K562 (cell line): ENCODE results near the gene KMT2C. TPM values are rescaled to one million over a fixed set of nuclear protein-coding genes. Genes with fewer than 3 reads are reported as not detected.

Source experiments
- ATAC-seq: fragments of 200-7000 bp; cut with Tn5 transposase; 3 replicates; pipeline ENCODE4 v1.9.1; 2020; ENCODE audit warnings: moderate library complexity
- BruUV-seq: library from RNA; stranded (reverse); fragments of 400-500 nt; replicated peaks from 2 replicates; lab custom pipeline; 2021; lab: Mats Ljungman, UMichigan
- CTCF ChIA-PET: fragments of 300-600 bp; formaldehyde crosslinking; extraction: SDS; loops from one replicate; lab custom pipeline; 2021; ENCODE audit warnings: low intra/inter-chr PET ratio; lab: Yijun Ruan, JAX
- POLR2A ChIA-PET: fragments of 300-600, 350-650 bp; sonication (Branson Sonifier 250); formaldehyde crosslinking; extraction: SDS; loops from one replicate; lab custom pipeline; 2021; ENCODE audit warnings: antibody characterized with exemption, inconsistent platforms; lab: Yijun Ruan, JAX
- DNase-seq, 4 experiments: peaks; one replicate each; pipeline versions ENCODE4 v3.0.0 to v3.0.0-alpha.2; 2011 to 2018; ENCODE audit warnings: low spot score in 3 of 4, mixed read lengths in 3 of 4; ENCODE audit errors: extremely low read depth in 1 of 4
- FAIRE-seq: peaks from 2 replicates; lab custom pipeline; 2011; peaks lifted over from hg19 to GRCh38; lab: Jason Lieb, UNC
- H2AFZ ChIP-seq: 2 replicates; pipeline ENCODE4 v1.6.0; 2011; ENCODE audit warnings: low read depth, low read length, control low read depth, inconsistent platforms
- H3K27ac ChIP-seq: fragments of 200-600 bp; 3 replicates; pipeline ENCODE4 v1.8.0; 2011; ENCODE audit warnings: low read depth, mild to moderate bottlenecking, control low read depth, inconsistent platforms, low read length, moderate library complexity, mixed read lengths; ENCODE audit errors: extremely low read depth
- H3K27me3 ChIP-seq, 2 experiments: fragments of 300-600 bp in 1 of 2; 2 replicates in 1 of 2; 3 replicates in 1 of 2; pipeline versions ENCODE4 v1.6.0 to v1.8.0; 2011; ENCODE audit warnings: inconsistent platforms in 2 of 2, low read length in 2 of 2, mild to moderate bottlenecking in 1 of 2, mixed read lengths in 1 of 2, moderate library complexity in 1 of 2; ENCODE audit not compliant: control insufficient read depth in 2 of 2, insufficient read depth in 2 of 2
- H3K36me3 ChIP-seq: fragments of 300-600 bp; 3 replicates; pipeline ENCODE4 v1.8.0; 2011; ENCODE audit warnings: mild to moderate bottlenecking, low read length, inconsistent platforms; ENCODE audit not compliant: control insufficient read depth, insufficient read depth
- H3K4me1 ChIP-seq, 2 experiments: fragments of 200-600 bp in 1 of 2; replicated peaks in 1 of 2; 2 replicates in 1 of 2; 3 replicates in 1 of 2; pipeline versions ENCODE4 v1.5.1 to v1.8.0; 2011; ENCODE audit warnings: inconsistent platforms in 2 of 2, low read length in 2 of 2, mild to moderate bottlenecking in 1 of 2, mixed read lengths in 1 of 2, moderate library complexity in 1 of 2; ENCODE audit not compliant: control insufficient read depth in 2 of 2, insufficient read depth in 2 of 2
- H3K4me2 ChIP-seq: 2 replicates; pipeline ENCODE4 v1.6.1; 2011; ENCODE audit warnings: low read length, control low read depth, inconsistent platforms, mixed read lengths; ENCODE audit not compliant: insufficient read depth
- H3K4me3 ChIP-seq: fragments of 200-600 bp; sonication (generic), shearing (Covaris generic); 2 replicates; pipeline ENCODE4 v1.5.1; 2016; ENCODE audit warnings: control low read depth, inconsistent platforms
- H3K79me2 ChIP-seq: fragments of 200-600 bp; 3 replicates; pipeline ENCODE4 v1.8.0; 2011; ENCODE audit warnings: low read length, inconsistent platforms; ENCODE audit not compliant: control insufficient read depth, insufficient read depth
- H3K9ac ChIP-seq, 2 experiments: 2 replicates each; pipeline versions ENCODE4 v1.6.0 to v1.6.1; 2011; ENCODE audit warnings: low read depth in 2 of 2, low read length in 2 of 2, control low read depth in 1 of 2, inconsistent platforms in 1 of 2, mild to moderate bottlenecking in 1 of 2, mixed read lengths in 1 of 2; ENCODE audit not compliant: insufficient read depth in 1 of 2
- H3K9me1 ChIP-seq: one replicate; pipeline ENCODE4 v1.6.0; 2011; ENCODE audit warnings: inconsistent platforms, mild to moderate bottlenecking, low read length, moderate library complexity; ENCODE audit not compliant: control insufficient read depth, insufficient read depth
- H3K9me3 ChIP-seq: replicated peaks from 2 replicates; pipeline ENCODE4 v1.5.1; 2011; ENCODE audit warnings: low read depth, low read length, inconsistent platforms; ENCODE audit not compliant: control insufficient read depth, insufficient read depth
- H4K20me1 ChIP-seq: replicated peaks from 2 replicates; pipeline ENCODE4 v1.6.1; 2011; ENCODE audit warnings: low read length, inconsistent platforms, mixed read lengths; ENCODE audit not compliant: control insufficient read depth, insufficient read depth
- FOXP4 ChIP-seq: sonication (generic); formaldehyde crosslinking; IDR thresholded peaks from 2 replicates; pipeline ENCODE4 v1.8.0; 2022; ENCODE audit warnings: mild to moderate bottlenecking, missing genetic modification reagents, borderline replicate concordance
- NFIC ChIP-seq: fragments of 450-650 bp; IDR thresholded peaks from 2 replicates; pipeline ENCODE4 v1.6.1; 2017; ENCODE audit warnings: mild to moderate bottlenecking, inconsistent platforms
- NFIX ChIP-seq: fragments of 250-450 bp; sonication (Bioruptor Pico); IDR thresholded peaks from 2 replicates; pipeline ENCODE4 v1.4.0; 2020; ENCODE audit warnings: low read depth, mild to moderate bottlenecking, moderate library complexity
- SMAD1 ChIP-seq: fragments of 150-350 bp; IDR thresholded peaks from 2 replicates; pipeline ENCODE4 v1.6.1; 2014; ENCODE audit warnings: low read length, low read depth; ENCODE audit not compliant: partially characterized antibody
- SP1 ChIP-seq: sonication (generic); formaldehyde crosslinking; IDR thresholded peaks from 2 replicates; pipeline ENCODE4 v1.8.1; 2022; ENCODE audit warnings: mild to moderate bottlenecking, missing genetic modification reagents
- ZNF431 ChIP-seq: sonication (generic); formaldehyde crosslinking; IDR thresholded peaks from 2 replicates; pipeline ENCODE4 v1.8.0; 2022; ENCODE audit warnings: mild to moderate bottlenecking, missing genetic modification reagents
- WGBS: fragments of 100-300 bp; shearing (Covaris generic); methylation state at CpG from one replicate; pipeline ENCODE4 v1.1.6; 2016; ENCODE audit warnings: low coverage, mixed read lengths; ENCODE audit not compliant: insufficient coverage; ENCODE audit errors: missing lambda C conversion rate; 5-methylcytosine and 5-hydroxymethylcytosine counted together
- in situ Hi-C: fragments of 300-500 bp; cut with MboI; formaldehyde crosslinking; loops from 4 replicates; pipeline ENCODE4 v1.15.0; 2018; ENCODE audit warnings: inconsistent platforms, mixed read lengths
- intact Hi-C: fragments of 100-400 bp; cut with micrococcal nuclease; formaldehyde crosslinking; loops from 2 replicates; pipeline ENCODE4 v1.14.2; 2022
- polyA plus RNA-seq, 8 experiments: library from polyadenylated mRNA; depleted of rRNA in 4 of 8; stranded (reverse) in 5 of 8; unstranded in 3 of 8; fragments of >200 nt; fragmentation: Nextera tagmentation in 2 of 8; fragmentation: Illumina TruSeq in 1 of 8; extraction: Ambion mirVana in 2 of 8; extraction: Trizol in 1 of 8; gene quantifications; 2 replicates each; pipeline versions ENCODE4 v1.2.1 to v1.2.3, GENCODE V29; 2011 to 2014; ENCODE audit warnings: inconsistent platforms in 1 of 8, missing spikeins in 1 of 8
- total RNA-seq, 7 experiments: library from RNA; depleted of rRNA in 6 of 7; stranded (reverse); fragments of >200 nt in 6 of 7; fragmentation: Illumina TruSeq in 2 of 7; extraction: Trizol in 2 of 7; gene quantifications; 2 replicates each; pipeline versions ENCODE4 v1.2.1 to v1.2.3, GENCODE V29; 2011 to 2021; ENCODE audit warnings: low replicate concordance in 1 of 7

The KMT2C gene
- total and polyA plus RNA-seq, 9 of the 15 experiments (the other 6 are each of a cell fraction or from before 2014, with no cell fraction given), result 4.9 to 67.8 (median 27.1) TPM

GRCh38 chr7:152180587-152180986 lies 255.2 kb downstream of the KMT2C start:
- BruUV-seq, result no TSS peak
- CTCF ChIA-PET, result no interaction called here

More at GRCh38 chr7:152180587-152180986, 255.2 kb downstream of the KMT2C start:
- ATAC-seq (peak; percentile 51), FAIRE-seq (no peak), DNase-seq (peak in 3 of 4 experiments; percentile 42 to 56 (median 47))
- TF ChIP-seq SMAD1 (peak; percentile 33), SP1 (CRISPR knock-in tag) (no peak), ZNF431 (CRISPR knock-in tag) (no peak), NFIX (CRISPR knock-in tag) (peak; percentile 66), FOXP4 (CRISPR knock-in tag) (0 out of 2 replicates have a peak, but pooled peaks have one; percentile 18), NFIC (peak; percentile 97)
- Histone ChIP-seq H3K4me3 (no peak overlapping the region), H3K9me3 (no peaks in the 10 kb centered on the region), H3K27ac (no peak overlapping the region), H3K4me2 (no peak overlapping the region), H3K79me2 (no peaks in the 10 kb centered on the region), H2AFZ (no peak overlapping the region), H3K9ac (peak overlapping the region in 1 of 2 experiments; percentile 26; a peak in 1 of 4 replicates), H3K27me3 (no peaks in the 10 kb centered on the region), H4K20me1 (peaks cover 7% of the 10 kb centered on the region; the same call in 1 of the 2 replicates), H3K9me1 (no peaks in the 10 kb centered on the region), H3K36me3 (peaks cover 86% of the 10 kb centered on the region), H3K4me1 (no peaks in the 10 kb centered on the region)
- POLR2A ChIA-PET, result no interaction called here
- WGBS, result 92% methylated on average over 1 of the region's 1 CpG
- in situ Hi-C loops (no loop called here), intact Hi-C loops (no loop called here)
